Keratinocyte (primary cell): ENCODE measurements around the gene VAMP4.

ENCODE experiments used
- EZH2 ChIP-seq: IDR thresholded peaks from one replicate; pipeline ENCODE4 v1.6.1; 2012; ENCODE audit warnings: inconsistent platforms, mild to moderate bottlenecking, low read length, moderate library complexity
- TF ChIP-seq, protein P1 (sequence below), 3 experiments: IDR thresholded peaks in 1 of 3; conservative IDR thresholded peaks in 1 of 3; optimal IDR thresholded peaks in 1 of 3; 2 replicates in 2 of 3; 3 replicates in 1 of 3; pipeline versions ENCODE3 to v1.5.1; 2011; ENCODE audit warnings: low read length in 3 of 3, mild to moderate bottlenecking in 3 of 3, moderate library complexity in 2 of 3, control low read depth in 1 of 3, inconsistent platforms in 1 of 3; ENCODE audit not compliant: insufficient read depth in 2 of 3; ENCODE audit errors: extremely low read depth in 1 of 3

DNA sequence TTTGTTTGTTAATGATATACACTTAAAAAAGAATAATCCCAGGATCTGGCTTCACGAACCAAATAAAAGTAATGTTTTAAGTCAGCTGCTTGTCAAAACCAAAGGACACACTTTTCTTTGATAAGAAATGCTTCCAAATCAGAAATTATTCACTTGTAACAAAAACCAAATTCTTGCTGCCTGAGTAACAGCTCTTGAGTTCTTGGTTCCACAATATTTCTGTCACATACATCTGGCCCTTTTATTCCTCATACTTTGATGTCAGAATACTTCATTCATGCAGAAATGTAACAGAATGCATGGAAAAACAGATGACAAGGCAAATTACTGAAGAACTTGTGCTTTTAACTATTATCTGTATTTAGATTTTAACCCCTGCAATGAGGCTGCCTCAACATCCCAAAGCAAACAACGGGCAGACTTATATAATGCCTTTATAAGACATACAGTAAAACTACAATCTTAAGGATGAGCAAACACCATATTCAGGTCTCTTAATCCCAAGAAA, 1.5 kb downstream of the VAMP4 start:
- TF ChIP-seq, protein P1, sequence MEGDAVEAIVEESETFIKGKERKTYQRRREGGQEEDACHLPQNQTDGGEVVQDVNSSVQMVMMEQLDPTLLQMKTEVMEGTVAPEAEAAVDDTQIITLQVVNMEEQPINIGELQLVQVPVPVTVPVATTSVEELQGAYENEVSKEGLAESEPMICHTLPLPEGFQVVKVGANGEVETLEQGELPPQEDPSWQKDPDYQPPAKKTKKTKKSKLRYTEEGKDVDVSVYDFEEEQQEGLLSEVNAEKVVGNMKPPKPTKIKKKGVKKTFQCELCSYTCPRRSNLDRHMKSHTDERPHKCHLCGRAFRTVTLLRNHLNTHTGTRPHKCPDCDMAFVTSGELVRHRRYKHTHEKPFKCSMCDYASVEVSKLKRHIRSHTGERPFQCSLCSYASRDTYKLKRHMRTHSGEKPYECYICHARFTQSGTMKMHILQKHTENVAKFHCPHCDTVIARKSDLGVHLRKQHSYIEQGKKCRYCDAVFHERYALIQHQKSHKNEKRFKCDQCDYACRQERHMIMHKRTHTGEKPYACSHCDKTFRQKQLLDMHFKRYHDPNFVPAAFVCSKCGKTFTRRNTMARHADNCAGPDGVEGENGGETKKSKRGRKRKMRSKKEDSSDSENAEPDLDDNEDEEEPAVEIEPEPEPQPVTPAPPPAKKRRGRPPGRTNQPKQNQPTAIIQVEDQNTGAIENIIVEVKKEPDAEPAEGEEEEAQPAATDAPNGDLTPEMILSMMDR (optimal IDR thresholded peaks at IDR 0.05 in 1 of 3, IDR thresholded peaks at IDR 0.05 in 1 of 3, conservative IDR thresholded peaks at IDR 0.05 in 1 of 3; ENCODE audit: extremely low read depth in 1 of 3, insufficient read depth in 2 of 3, low read length in 3 of 3): no peak
- TF ChIP-seq EZH2: no peak
